ENCODE results near the gene DPP6. TPM values are rescaled to one million over a fixed set of nuclear protein-coding genes. Genes with fewer than 3 reads are reported as not detected.

The DPP6 gene
- total RNA-seq, 1 experiment from 2014 or later, result 1.1 TPM

GRCh38 chr7:154342971-154343633 lies 290.9 kb downstream of the DPP6 start:
- DNase-seq, result no peak
- Histone ChIP-seq H3K36me3 (replicated peaks; ENCODE audit: control insufficient read depth, insufficient read depth, low read length) (no peaks in the 10 kb centered on the region), H3K27me3 (ENCODE audit: control insufficient read depth, insufficient read depth, low read length) (no peaks in the 10 kb centered on the region), H3K4me3 (ENCODE audit: insufficient read depth, low read depth, low read length) (no peak overlapping the region)

GRCh38 chr7:154343778-154344412 lies 291.7 kb downstream of the DPP6 start:
- no peaks in the 10 kb centered on the region for H3K36me3 ChIP-seq (replicated peaks; ENCODE audit: control insufficient read depth, insufficient read depth, low read length)
- H3K4me3 ChIP-seq (ENCODE audit: insufficient read depth, low read depth, low read length), result no peak overlapping the region
- no peak for DNase-seq
- H3K27me3 ChIP-seq (ENCODE audit: control insufficient read depth, insufficient read depth, low read length), result no peaks in the 10 kb centered on the region

- H3K27me3 ChIP-seq (ENCODE audit: control insufficient read depth, insufficient read depth, low read length), result no peaks in the 10 kb centered on the region
- no peak for DNase-seq
- H3K4me3 ChIP-seq (ENCODE audit: insufficient read depth, low read depth, low read length), result no peak overlapping the region
These were observed 292.9 kb downstream of the DPP6 start for GRCh38 chr7:154345093-154345492.

GRCh38 chr7:154347700-154348266 lies 295.6 kb downstream of the DPP6 start:
- H3K4me3 ChIP-seq (ENCODE audit: insufficient read depth, low read depth, low read length), result no peak overlapping the region
- H3K36me3 ChIP-seq (replicated peaks; ENCODE audit: control insufficient read depth, insufficient read depth, low read length), result no peaks in the 10 kb centered on the region
- no peaks in the 10 kb centered on the region for H3K27me3 ChIP-seq (ENCODE audit: control insufficient read depth, insufficient read depth, low read length)
- DNase-seq, result no peak

More at GRCh38 chr7:154345093-154345492, 292.9 kb downstream of the DPP6 start:
- H3K36me3 ChIP-seq (replicated peaks; ENCODE audit: control insufficient read depth, insufficient read depth, low read length), result no peaks in the 10 kb centered on the region

GRCh38 chr7:154350892-154351291 lies 298.7 kb downstream of the DPP6 start:
- Histone ChIP-seq H3K27me3 (ENCODE audit: control insufficient read depth, insufficient read depth, low read length) (no peaks in the 10 kb centered on the region), H3K36me3 (replicated peaks; ENCODE audit: control insufficient read depth, insufficient read depth, low read length) (no peaks in the 10 kb centered on the region), H3K4me3 (ENCODE audit: insufficient read depth, low read depth, low read length) (no peak overlapping the region)
- no peak for DNase-seq

- DNase-seq, result no peak
- Histone ChIP-seq H3K4me3 (ENCODE audit: insufficient read depth, low read depth, low read length) (no peak overlapping the region), H3K27me3 (ENCODE audit: control insufficient read depth, insufficient read depth, low read length) (no peaks in the 10 kb centered on the region), H3K36me3 (replicated peaks; ENCODE audit: control insufficient read depth, insufficient read depth, low read length) (no peaks in the 10 kb centered on the region)
These were observed 301.2 kb downstream of the DPP6 start for GRCh38 chr7:154353355-154353767.

- no peak overlapping the region for H3K4me3 ChIP-seq (ENCODE audit: insufficient read depth, low read depth, low read length)
- H3K27me3 ChIP-seq (ENCODE audit: control insufficient read depth, insufficient read depth, low read length), result no peaks in the 10 kb centered on the region
- no peak for DNase-seq
- H3K36me3 ChIP-seq (replicated peaks; ENCODE audit: control insufficient read depth, insufficient read depth, low read length), result no peaks in the 10 kb centered on the region
These were observed 312.0 kb downstream of the DPP6 start for GRCh38 chr7:154364170-154364569.

GRCh38 chr7:154371424-154371823 lies 319.2 kb downstream of the DPP6 start:
- no peaks in the 10 kb centered on the region for H3K27me3 ChIP-seq (ENCODE audit: control insufficient read depth, insufficient read depth, low read length)
- H3K36me3 ChIP-seq (replicated peaks; ENCODE audit: control insufficient read depth, insufficient read depth, low read length), result no peaks in the 10 kb centered on the region
- DNase-seq, result no peak
- no peak overlapping the region for H3K4me3 ChIP-seq (ENCODE audit: insufficient read depth, low read depth, low read length)

GRCh38 chr7:154372011-154372601 lies 319.9 kb downstream of the DPP6 start:
- Histone ChIP-seq H3K4me3 (ENCODE audit: insufficient read depth, low read depth, low read length) (no peak overlapping the region), H3K36me3 (replicated peaks; ENCODE audit: control insufficient read depth, insufficient read depth, low read length) (no peaks in the 10 kb centered on the region), H3K27me3 (ENCODE audit: control insufficient read depth, insufficient read depth, low read length) (no peaks in the 10 kb centered on the region)
- peak; percentile 37 for DNase-seq

GRCh38 chr7:154373956-154374355 lies 321.8 kb downstream of the DPP6 start:
- H3K36me3 ChIP-seq (replicated peaks; ENCODE audit: control insufficient read depth, insufficient read depth, low read length), result no peaks in the 10 kb centered on the region
- no peaks in the 10 kb centered on the region for H3K27me3 ChIP-seq (ENCODE audit: control insufficient read depth, insufficient read depth, low read length)
- H3K4me3 ChIP-seq (ENCODE audit: insufficient read depth, low read depth, low read length), result no peak overlapping the region
- no peak for DNase-seq

GRCh38 chr7:154375956-154376355 lies 323.8 kb downstream of the DPP6 start:
- no peak for DNase-seq
- H3K27me3 ChIP-seq (ENCODE audit: control insufficient read depth, insufficient read depth, low read length), result no peaks in the 10 kb centered on the region
- no peak overlapping the region for H3K4me3 ChIP-seq (ENCODE audit: insufficient read depth, low read depth, low read length)
- H3K36me3 ChIP-seq (replicated peaks; ENCODE audit: control insufficient read depth, insufficient read depth, low read length), result no peaks in the 10 kb centered on the region

GRCh38 chr7:154380771-154381170 lies 328.6 kb downstream of the DPP6 start:
- DNase-seq, result no peak
- no peaks in the 10 kb centered on the region for H3K36me3 ChIP-seq (replicated peaks; ENCODE audit: control insufficient read depth, insufficient read depth, low read length)
- no peaks in the 10 kb centered on the region for H3K27me3 ChIP-seq (ENCODE audit: control insufficient read depth, insufficient read depth, low read length)
- H3K4me3 ChIP-seq (ENCODE audit: insufficient read depth, low read depth, low read length), result no peak overlapping the region

GRCh38 chr7:154383045-154383444 lies 330.8 kb downstream of the DPP6 start:
- Histone ChIP-seq H3K27me3 (ENCODE audit: control insufficient read depth, insufficient read depth, low read length) (no peaks in the 10 kb centered on the region), H3K4me3 (ENCODE audit: insufficient read depth, low read depth, low read length) (no peak overlapping the region), H3K36me3 (replicated peaks; ENCODE audit: control insufficient read depth, insufficient read depth, low read length) (no peaks in the 10 kb centered on the region)
- DNase-seq, result no peak

GRCh38 chr7:154385214-154385613 lies 333.0 kb downstream of the DPP6 start:
- DNase-seq, result no peak
- Histone ChIP-seq H3K27me3 (ENCODE audit: control insufficient read depth, insufficient read depth, low read length) (no peaks in the 10 kb centered on the region), H3K36me3 (replicated peaks; ENCODE audit: control insufficient read depth, insufficient read depth, low read length) (no peaks in the 10 kb centered on the region), H3K4me3 (ENCODE audit: insufficient read depth, low read depth, low read length) (no peak overlapping the region)

- H3K4me3 ChIP-seq (ENCODE audit: insufficient read depth, low read depth, low read length), result no peak overlapping the region
- H3K27me3 ChIP-seq (ENCODE audit: control insufficient read depth, insufficient read depth, low read length), result no peaks in the 10 kb centered on the region
- DNase-seq, result no peak
- H3K36me3 ChIP-seq (replicated peaks; ENCODE audit: control insufficient read depth, insufficient read depth, low read length), result no peaks in the 10 kb centered on the region
These were observed 335.1 kb downstream of the DPP6 start for GRCh38 chr7:154387252-154387651.
